ENCODE data around the gene SH3BP5L. TPM values are rescaled to one million over a fixed set of nuclear protein-coding genes. Genes with fewer than 3 reads are reported as not detected.

Gene SH3BP5L
- total and polyA plus RNA-seq, 2 of the 4 experiments (the other 2 are of a cell fraction) = 23.3 to 35.9 TPM

DNA sequence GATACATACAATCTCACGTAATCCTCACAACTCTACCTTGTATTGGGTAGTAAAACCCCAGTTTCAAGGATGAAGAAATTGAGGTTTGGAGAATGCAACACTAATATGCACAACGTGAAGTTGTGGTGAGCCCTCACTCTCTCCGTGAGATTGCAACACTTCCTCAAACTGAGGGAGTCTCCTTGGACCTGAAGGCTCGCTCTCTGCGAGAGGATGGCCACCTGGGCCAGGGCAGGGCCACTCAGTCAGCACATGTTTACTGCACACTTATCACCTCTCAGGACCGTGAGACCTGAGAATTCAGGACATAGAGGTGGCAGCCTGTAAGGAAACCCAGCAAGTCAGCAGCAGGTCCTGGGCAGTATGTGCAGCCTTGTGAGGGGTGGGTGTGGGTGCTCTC, 8.7 kb downstream of the SH3BP5L start:
- Histone ChIP-seq H3K4ac (ENCODE audit: low read depth, low read length) (no peak overlapping the region), H2BK15ac (ENCODE audit: low read depth, low read length) (no peak overlapping the region), H2BK5ac (ENCODE audit: low read depth, low read length, poor library complexity, severe bottlenecking) (no peak overlapping the region), H2AK5ac (ENCODE audit: low read depth, low read length) (no peak overlapping the region), H3K23ac (ENCODE audit: low read depth, low read length) (no peak overlapping the region), H4K91ac (ENCODE audit: insufficient read depth, low read depth, low read length) (no peak overlapping the region), H3K4me2 (ENCODE audit: low read depth, low read length) (no peak overlapping the region), H3K9me3 (ENCODE audit: control insufficient read depth, insufficient read depth, low read length) (no peaks in the 10 kb centered on the region), H4K5ac (ENCODE audit: low read depth, low read length) (no peak overlapping the region), H3K4me1 (ENCODE audit: control insufficient read depth, insufficient read depth, low read length) (peaks cover 13% of the 10 kb centered on the region), H4K20me1 (ENCODE audit: insufficient read depth, low read length) (peaks cover 20% of the 10 kb centered on the region; the same call in 1 of the 2 replicates), H3K9ac (ENCODE audit: low read depth, low read length) (no peak overlapping the region), H3K14ac (replicated peaks; ENCODE audit: low read depth, low read length) (no peak overlapping the region), H3K18ac (ENCODE audit: low read depth, low read length) (no peak overlapping the region), H3K56ac (ENCODE audit: extremely low read depth, insufficient read depth, low read length) (no peak overlapping the region), H3K27ac (ENCODE audit: insufficient read depth, low read length) (no peak overlapping the region), H3K9me1 (ENCODE audit: insufficient read depth, low read length) (peaks cover 32% of the 10 kb centered on the region), H3K4me3 (ENCODE audit: insufficient read depth, low read depth, low read length) (no peak overlapping the region), H3K36me3 (ENCODE audit: control insufficient read depth, insufficient read depth, low read length) (peaks cover 57% of the 10 kb centered on the region), H2AFZ (replicated peaks; ENCODE audit: low read length, poor library complexity) (no peak overlapping the region), H2AK9ac (replicated peaks; ENCODE audit: low read depth, low read length, poor library complexity) (no peak overlapping the region), H2BK20ac (ENCODE audit: low read depth, low read length) (no peak overlapping the region), H2BK120ac (ENCODE audit: low read depth, low read length) (no peak overlapping the region), H4K8ac (ENCODE audit: low read depth in 2 of 2, low read length in 2 of 2) (no peak overlapping the region), H3K27me3 (ENCODE audit: control insufficient read depth, insufficient read depth, low read length) (no peaks in the 10 kb centered on the region), H3K79me1 (ENCODE audit: low read depth in 1 of 2, low read length in 2 of 2) (peaks cover 42 to 68% of the 10 kb centered on the region in 2 experiments)
- intact Hi-C loops (cut with micrococcal nuclease) = no loop called here
- in situ Hi-C loops (cut with MboI; ENCODE audit: low sequenced_read_pairs) = no loop called here
- BruUV-seq (replicated peaks) = no TSS peak
- CTCF ChIA-PET = no interaction called here
- POLR2A ChIA-PET (ENCODE audit: unreplicated experiment) = no interaction called here
- dilution Hi-C loops (cut with HindIII; ENCODE audit: low sequenced_read_pairs, unreplicated experiment) = no loop called here
- no peak for DNase-seq
- TF ChIP-seq NFE2L2 (IDR thresholded peaks at IDR 0.05; ENCODE audit: low read depth, low read length) (no peak), RAD21 (IDR thresholded peaks at IDR 0.05; ENCODE audit: low read length) (no peak), FOS (IDR thresholded peaks at IDR 0.05; ENCODE audit: low read depth, low read length) (no peak), MAFK (IDR thresholded peaks at IDR 0.05; ENCODE audit: low read depth, low read length) (no peak), CEBPB (IDR thresholded peaks at IDR 0.05; ENCODE audit: low read depth, low read length) (no peak), MAZ (IDR thresholded peaks at IDR 0.05; ENCODE audit: borderline replicate concordance, low read depth, low read length) (no peak), USF2 (IDR thresholded peaks at IDR 0.05; ENCODE audit: low read depth, low read length) (no peak), CHD1 (IDR thresholded peaks at IDR 0.05; ENCODE audit: low read depth, low read length) (no peak), MXI1 (IDR thresholded peaks at IDR 0.05; ENCODE audit: borderline replicate concordance, low read depth, low read length) (no peak), RCOR1 (IDR thresholded peaks at IDR 0.05; ENCODE audit: insufficient replicate concordance, low read length) (no peak), POLR2A (IDR thresholded peaks at IDR 0.05; ENCODE audit: low read depth, low read length) (no peak), BHLHE40 (IDR thresholded peaks at IDR 0.05; ENCODE audit: low read depth, low read length) (no peak), SMC3 (IDR thresholded peaks at IDR 0.05; ENCODE audit: low read depth, low read length) (no peak)
- TF ChIP-seq, protein P1, sequence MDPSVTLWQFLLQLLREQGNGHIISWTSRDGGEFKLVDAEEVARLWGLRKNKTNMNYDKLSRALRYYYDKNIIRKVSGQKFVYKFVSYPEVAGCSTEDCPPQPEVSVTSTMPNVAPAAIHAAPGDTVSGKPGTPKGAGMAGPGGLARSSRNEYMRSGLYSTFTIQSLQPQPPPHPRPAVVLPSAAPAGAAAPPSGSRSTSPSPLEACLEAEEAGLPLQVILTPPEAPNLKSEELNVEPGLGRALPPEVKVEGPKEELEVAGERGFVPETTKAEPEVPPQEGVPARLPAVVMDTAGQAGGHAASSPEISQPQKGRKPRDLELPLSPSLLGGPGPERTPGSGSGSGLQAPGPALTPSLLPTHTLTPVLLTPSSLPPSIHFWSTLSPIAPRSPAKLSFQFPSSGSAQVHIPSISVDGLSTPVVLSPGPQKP (IDR thresholded peaks at IDR 0.05; ENCODE audit: borderline replicate concordance, low read depth, low read length) = no peak
- TF ChIP-seq, protein P2, sequence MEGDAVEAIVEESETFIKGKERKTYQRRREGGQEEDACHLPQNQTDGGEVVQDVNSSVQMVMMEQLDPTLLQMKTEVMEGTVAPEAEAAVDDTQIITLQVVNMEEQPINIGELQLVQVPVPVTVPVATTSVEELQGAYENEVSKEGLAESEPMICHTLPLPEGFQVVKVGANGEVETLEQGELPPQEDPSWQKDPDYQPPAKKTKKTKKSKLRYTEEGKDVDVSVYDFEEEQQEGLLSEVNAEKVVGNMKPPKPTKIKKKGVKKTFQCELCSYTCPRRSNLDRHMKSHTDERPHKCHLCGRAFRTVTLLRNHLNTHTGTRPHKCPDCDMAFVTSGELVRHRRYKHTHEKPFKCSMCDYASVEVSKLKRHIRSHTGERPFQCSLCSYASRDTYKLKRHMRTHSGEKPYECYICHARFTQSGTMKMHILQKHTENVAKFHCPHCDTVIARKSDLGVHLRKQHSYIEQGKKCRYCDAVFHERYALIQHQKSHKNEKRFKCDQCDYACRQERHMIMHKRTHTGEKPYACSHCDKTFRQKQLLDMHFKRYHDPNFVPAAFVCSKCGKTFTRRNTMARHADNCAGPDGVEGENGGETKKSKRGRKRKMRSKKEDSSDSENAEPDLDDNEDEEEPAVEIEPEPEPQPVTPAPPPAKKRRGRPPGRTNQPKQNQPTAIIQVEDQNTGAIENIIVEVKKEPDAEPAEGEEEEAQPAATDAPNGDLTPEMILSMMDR (conservative IDR thresholded peaks at IDR 0.05; ENCODE audit: low read depth, low read length) = no peak
- WGBS, 2 experiments (ENCODE audit: extremely low coverage in 2 of 2, insufficient read length in 1 of 2) = no CpG with 5 or more reads among the region's 6 CpGs
- ATAC-seq (ENCODE audit: low read depth) = no peak

Measured in IMR-90 (cell line).